ENCODE results near the gene ITSN1.
"Not testable (repeated sequence)": the region's sequence is repeated elsewhere in the genome, so short reads cannot be mapped to it uniquely, and the experiment has no call there.

Gene ITSN1

DNA sequence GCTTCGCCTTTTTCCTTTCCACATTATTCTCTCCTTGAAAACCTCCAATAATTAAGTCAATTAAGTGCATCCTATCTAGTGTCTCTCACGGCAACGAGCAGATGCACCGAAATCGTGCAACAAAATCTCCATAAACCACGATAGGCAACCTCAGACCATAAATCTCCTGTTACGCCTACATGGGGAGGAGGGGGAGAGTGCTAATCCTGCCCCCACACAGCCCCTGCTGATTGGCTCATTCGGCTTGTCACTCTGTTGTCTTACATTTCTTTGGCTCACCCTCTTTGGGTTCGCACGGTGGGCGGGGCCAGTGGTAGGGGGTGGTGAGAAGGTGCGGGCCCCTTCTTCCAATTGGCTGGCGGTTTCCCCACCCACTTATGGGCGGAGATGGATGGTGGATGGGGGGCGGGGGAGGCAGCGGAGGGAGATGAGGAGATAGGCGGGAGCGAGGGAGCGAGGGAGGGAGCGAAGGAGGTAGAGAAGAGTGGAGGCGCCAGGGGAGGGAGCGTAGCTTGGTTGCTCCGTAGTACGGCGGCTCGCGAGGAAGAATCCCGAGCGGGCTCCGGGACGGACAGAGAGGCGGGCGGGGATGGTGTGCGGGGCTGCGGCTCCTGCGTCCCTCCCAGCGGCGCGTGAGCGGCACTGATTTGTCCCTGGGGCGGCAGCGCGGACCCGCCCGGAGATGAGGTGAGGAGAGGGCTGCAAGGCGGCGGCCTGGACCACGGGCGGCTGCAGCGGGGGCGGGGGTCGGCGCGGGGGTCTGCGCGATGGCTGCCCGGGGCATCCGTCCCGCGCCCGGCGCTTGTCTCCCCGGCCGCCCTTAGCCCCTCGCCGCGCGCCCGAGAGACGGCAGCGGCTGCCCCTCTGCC is at the start of gene ITSN1:
Gene ITSN1 (plus strand): TSS at position 475 of the 869 bp plus-strand sequence. CDS start 76,328 bp downstream, outside the sequence.
- DNase-seq = peak; percentile 97

DNA sequence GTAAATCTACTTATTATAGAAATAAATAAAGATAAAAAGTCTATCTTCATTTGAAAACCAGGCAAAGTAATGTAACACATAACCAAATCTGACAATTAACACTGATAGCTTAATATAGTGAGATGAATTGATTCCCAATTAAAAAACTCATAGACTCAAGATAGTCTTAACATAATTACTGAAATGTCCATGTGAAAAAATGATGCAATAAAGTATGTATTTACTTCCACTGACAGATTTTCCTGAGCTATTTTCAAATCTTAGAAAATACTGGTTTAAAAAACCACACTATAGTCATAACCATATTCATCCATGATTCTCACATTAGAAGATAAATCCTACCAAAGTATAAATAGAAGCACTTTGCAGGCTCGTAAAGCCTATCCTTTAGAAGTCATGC is 44.2 kb upstream of the ITSN1 start:
- DNase-seq = no peak

DNA sequence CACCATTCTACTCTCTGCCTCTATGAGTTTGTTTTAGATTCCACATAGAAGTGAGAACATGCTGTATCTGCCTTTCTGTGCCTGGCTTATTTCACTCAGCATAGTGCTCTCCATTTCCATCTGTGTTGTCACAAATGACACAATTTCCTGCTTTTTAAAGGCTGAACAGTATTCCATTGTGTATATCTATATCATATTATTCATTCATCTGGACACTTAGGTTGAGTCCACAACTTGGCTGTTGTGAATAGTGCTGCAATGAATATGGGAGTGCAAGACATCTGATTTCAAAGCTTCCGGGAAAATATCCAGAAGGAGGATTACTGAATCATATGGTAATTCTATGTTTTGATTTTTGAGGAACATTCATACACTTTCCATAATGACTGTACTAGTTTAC is 33.7 kb upstream of the ITSN1 start:
- no peak for DNase-seq

DNA sequence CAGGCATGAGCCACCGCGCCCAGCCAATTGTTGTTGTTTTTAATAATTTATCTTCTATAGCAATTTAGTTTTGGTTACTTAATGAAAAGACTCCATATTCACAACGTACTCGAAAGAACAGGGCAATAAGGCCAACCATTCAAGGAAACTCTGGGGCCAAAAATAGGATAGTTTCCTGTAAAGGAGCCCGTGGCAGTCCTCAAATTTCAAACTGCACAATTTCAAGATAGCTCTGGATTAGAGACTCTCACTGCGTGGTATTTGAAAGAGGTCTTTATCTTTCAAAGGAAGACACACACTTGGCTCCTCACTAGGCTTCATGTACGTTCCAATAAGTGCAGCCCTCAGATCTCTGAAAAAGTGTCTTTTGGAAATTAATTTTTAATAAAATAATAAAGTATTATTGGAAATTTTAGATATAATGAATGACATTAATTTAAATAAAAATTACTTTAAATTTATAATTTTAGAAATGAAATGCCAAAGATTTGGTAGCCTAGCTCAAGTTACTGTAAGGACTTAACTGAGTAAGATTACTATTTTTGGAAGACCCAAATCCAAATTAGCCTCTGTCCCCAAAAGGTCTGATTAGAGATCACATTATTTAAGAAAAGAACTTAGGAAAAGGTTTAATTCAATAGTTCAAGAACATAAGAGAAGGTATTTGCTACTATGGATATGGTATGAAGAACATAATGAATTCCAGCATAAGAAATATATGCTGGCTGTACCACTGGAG is 31.1 kb upstream of the ITSN1 start:
- DNase-seq = no peak

DNA sequence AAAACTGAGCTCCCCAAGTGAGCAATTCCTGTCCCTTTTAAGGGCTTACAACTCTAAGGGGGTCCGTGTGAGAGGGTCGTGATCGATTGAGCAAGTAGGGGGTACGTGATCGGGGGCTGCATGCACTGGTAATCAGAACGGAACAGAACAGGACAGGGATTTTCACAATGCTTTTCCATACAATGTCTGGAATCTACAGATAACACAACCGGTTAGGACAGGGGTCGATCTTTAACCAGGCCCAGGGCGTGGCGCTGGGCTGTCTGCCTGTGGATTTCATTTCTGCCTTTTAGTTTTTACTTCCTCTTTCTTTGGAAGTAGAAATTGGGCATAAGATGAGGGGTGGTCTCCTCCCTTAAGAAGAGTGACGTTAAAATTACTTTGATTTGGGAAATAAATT is 24.7 kb upstream of the ITSN1 start:
- DNase-seq = not testable (repeated sequence)

DNA sequence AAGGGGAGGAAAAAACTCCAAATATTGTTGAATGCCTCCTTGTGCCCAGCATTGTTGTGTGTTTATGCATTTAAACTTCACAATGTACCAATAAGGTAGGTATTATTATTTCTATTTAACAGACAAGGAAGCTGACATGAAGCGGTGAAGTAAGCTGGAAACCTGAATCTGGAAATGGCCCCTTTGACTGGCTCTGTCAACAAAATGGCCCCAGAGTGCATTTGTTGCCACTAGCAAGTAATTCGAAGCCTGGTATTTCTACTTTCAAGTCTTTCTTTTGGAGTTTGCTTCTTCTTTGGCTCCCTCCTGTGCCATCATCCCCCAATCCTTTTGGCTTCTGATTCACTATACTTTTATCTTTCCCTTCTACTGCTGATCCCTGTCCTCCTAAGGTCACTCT is 23.9 kb upstream of the ITSN1 start:
- DNase-seq = no peak

DNA sequence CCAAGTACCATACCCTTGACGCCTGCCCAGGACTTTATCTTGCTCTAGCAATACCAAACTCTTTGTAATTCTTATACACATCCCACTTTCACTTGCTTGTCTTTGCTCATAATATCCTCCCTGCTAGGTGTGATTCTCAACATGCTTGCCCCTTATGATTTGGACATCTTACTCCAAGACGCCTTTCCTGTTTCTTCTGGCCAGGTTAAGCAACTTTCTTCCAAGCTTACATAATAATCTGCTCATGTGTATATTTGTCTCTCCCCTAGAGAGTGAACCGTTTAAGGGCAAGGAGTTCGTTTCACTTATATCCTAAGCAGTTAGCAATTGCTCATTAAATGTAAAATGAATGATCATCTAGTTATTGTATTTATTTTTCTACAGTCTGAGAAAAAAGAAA is 22.6 kb upstream of the ITSN1 start:
- no peak for DNase-seq

DNA sequence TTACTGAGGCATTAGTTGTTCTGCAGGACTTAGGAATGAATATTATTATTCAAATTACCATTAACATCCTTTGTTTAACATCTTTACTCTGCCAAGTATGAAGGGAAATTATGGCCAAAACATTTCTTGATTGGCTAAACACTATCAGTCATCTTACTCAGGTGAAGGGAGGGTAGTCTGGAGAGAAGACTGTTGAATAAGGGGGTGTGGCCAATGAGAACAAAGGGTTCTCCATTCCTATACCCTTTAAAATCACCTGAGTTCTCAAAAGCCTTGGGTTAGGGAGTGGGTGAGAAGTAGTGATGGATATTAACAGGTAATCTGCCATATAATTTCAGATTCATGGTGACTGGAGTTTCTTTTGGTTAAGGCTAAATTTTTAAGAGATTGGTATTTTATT is 20.0 kb upstream of the ITSN1 start:
- DNase-seq = no peak

DNA sequence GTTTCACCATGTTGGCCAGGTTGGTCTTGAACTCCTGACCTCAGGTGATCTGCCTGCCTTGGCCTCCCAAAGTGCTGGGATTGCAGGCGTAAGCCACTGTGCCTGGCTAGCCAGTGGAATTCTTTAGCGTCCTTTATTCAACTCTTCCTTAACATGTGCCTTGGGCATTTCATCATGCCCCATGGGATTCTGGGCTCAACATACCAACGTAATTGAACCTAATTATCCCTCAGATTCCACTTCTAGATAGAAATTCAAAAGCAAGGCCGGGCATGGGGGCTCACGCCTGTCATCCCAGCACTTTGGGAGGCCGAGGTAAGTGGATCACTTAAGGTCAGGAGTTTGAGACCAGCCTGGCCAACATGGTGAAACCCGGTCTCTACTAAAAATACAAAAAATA is 16.1 kb upstream of the ITSN1 start:
- DNase-seq = not testable (repeated sequence)

DNA sequence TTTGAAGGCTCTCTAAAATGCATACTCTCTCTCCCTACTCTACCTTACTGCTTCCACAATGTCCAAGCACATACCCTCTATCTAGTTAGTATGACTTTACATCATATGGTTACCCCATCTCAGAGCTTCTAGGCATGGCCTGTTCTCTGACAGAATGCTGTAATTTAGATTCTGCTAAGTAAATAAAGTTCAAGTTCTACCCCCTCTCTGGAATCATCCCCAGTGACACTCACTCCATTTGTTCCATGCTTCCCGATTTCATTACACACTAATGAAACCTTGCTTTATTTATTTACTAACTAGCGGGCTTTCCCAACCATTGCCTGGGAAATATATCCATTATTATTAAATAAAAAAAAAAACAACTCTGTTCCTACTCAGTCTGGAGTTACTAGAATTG is 8.0 kb upstream of the ITSN1 start:
- no peak for DNase-seq

DNA sequence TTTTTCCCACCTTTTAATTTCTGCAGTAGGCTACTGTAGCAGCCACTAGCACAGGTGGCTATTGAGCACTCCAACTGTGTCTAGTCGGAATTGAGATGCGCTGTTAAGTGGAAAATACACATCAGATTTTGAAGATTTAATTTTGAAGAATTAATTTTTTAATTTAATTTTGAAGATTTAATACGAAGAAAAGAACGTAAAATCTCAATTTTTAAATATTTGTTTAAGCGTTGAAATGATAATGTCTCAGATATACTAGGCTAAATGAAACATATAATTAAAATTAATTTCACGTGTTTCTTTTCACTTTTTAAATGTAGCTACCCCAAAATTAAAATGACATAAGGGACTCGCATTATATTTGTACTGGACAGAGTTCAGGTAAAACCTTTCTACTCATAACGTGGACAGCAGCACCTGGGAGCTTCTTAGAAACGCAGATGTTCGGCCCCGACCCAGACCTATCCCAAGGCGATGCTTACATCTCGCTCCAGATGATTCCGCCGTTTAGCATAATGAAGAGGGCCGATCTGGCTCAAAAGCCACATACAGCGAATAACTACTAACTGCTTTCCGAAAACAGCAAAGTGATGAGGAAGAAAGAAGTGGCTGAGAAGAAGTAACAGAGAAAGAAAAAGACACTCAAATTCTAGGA is 1.5 kb upstream of the ITSN1 start:
- no peak for DNase-seq

DNA sequence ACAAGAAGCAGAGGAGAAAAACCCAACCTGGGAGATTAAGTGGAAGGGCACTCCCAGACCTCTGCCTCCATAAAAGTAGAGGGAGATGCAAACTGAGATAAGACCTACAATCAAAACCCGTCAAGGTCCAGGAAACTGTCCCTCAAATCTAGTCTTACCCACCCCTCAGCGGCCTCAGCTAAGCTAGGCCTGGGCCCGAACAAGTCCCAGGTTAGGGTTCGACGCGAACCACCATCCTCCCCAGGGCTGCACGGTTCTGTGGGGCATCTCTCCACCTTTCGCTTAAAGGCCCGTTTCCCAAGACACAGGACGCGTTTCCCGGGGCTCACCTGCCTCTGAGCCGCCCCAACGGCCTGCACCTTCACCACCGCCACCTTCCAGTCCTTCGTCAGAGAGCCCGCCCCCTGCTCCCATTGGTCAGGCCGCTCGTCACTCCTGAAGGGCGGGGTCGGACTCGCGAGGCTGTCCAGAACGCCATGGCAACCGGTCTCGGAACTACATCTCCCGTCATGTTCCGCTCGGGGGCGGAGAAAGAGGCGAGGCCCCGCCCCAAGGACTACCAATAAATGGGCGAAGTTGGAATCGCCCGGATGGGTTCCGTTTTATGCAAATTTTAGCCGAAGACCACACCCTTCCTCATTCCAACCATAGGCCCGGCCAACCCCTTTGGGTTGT is 812 bp upstream of the ITSN1 start, which contains the start of gene CRYZL1:
Gene CRYZL1 (minus strand): TSS at position 390 of the 675 bp plus-strand sequence. CDS start 10,190 bp downstream, outside the sequence.
- peak; percentile 99 for DNase-seq

DNA sequence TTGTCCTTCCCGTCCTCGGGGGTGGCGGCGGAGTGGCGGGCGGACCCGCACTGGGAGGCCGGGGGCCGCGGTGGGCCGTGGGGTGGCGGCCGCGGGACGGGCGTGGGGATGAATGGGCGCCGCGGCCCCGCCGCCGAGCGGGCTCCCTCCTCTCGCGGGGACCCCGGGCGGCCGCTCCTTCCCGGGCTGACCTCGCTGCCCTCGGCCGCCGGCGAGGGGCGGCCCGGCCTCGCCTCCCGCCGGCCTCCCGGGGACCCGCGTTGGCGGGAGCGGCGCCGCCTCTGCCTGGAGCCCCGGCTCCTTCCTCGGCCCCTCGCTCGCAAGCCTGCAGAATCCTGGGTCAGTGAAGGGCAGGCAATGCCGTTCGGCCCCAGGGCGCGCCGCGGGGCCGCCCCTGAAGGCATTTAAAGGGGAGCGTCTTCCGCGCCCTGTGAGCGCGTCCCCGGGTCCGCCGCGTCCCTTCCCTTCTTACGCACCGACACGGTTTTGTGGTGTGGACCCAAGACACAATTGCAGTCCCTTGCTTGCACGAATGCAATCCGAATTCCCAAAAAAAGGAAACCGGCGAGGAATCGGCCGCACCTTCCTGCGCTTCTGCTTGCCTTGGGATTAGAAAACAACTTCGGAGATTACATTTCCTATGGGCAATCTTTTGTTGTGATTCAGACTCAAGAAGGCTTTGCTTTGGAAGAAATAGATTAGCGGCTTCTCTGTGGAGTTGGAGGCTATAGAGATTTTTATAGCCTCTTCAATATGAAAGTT is 776 bp downstream of the ITSN1 start:
- DNase-seq = peak; percentile 35

DNA sequence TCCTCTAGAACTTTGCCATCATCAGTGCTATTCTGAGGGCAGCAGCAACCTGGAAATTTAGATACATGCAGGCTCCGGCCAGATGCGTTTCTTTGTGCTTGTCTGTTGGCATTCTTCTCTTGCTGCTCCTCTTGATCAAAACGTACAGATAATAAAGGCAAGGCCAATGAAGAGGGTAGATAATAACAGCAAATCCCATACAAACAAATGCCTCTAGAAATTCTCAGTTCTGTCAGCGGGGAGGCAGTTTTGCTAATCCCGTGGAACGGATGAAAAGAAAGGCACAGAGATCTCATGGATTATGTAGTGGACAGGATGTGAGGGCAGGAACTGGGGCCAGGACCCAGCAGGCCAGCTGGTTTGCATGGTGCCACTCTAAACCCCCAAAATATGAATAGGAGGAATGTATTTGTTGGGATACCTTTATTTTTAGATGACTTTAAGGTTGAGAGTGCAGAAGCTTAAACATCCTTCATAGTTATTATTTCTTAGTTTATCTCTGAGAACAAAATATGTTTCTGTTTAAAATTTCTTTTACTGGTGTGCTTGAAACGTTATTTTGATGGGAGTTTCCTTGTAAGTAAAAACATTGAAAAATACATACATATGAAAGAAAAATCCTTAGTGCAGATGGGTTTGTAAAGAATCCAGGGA is 1.5 kb downstream of the ITSN1 start:
- DNase-seq = peak; percentile 35

DNA sequence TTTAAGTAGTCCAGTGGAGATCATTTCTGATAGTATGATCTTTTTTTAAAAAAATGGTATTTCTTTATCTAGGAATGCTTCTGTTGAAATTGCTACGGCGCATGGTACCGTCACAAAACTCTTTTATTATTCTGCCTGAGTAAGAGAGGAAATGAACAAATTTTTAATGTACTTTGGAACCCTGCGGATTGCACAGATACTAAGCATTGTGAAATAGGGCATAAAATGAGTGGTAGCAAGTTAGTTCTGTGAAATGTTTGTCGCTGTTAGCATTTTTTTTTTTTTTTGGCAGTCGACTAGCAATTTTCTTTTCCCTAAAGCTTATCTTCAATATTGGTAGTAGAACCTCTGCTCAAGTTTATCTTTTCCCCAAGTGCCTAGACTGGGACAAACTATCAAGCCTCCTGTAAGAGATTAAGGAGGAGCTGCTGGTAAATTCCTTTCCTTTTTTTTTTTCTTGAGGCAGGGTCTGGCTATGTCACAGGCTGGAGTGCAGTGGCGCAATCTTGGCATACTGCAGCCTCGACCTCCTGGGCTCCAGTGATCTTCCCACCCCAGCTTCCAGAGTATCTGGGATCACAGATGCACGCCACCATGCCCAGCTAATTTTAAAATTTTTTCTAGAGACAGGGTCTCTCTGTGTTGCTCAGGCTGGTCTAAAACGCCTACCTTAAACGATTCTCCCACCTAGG is 2.2 kb downstream of the ITSN1 start:
- no peak for DNase-seq

DNA sequence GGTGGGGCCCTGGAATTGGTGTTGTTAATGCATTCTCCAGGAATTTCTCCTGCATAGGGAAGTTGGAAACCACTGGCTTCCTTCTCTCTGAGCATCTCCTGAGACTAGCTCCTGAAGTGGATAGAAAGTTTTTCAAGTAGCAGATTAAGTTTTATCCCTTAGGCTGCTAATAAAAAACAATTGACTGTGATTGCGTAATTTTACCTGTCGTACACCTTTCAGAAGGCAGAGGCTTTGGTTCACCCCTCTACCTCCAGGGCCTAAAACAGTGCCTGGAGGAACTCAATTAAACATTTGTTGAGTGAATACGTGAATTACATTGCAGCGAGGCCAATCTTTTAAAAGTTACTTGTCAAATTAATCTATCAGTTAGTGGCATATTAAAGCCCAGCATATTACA is 3.4 kb downstream of the ITSN1 start:
- DNase-seq = no peak

DNA sequence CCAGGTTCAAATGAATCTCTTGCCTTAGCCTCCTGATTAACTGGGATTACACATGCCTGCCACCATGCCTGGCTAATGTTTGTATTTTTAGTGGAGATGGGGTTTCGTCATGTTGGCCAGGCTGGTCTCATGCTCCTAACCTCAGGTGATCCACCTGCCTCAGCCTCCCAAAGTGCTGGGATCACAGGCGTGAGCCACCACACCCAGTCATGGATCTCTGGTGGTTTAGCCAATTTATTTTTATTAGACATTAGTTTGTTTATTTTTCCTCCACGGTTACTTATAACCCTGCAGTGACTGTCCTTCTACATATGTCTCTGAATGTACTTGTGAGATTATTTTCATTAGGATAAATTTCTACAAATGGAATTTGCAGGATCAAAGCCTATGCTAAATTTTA is 5.3 kb downstream of the ITSN1 start:
- DNase-seq = no peak

DNA sequence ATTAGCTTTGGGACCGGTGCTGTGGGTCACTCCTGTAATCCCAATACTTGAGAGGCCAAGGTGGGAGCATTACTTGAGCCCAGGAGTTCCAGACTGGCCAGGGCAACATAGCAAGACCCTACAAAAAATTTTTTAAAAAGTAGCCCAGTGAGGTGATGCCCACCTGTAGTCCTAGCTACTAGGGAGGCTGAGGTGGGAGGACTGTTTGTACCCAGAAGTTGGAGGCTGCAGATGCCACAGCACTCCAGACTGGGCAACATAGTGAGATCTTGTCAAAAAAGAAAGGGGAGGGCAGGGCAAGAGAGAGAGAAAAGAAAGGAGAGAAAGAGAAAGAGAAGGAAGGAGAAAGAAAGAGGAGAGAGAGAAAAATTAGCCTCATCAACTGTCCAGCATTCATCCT is 6.3 kb downstream of the ITSN1 start:
- DNase-seq = no peak

DNA sequence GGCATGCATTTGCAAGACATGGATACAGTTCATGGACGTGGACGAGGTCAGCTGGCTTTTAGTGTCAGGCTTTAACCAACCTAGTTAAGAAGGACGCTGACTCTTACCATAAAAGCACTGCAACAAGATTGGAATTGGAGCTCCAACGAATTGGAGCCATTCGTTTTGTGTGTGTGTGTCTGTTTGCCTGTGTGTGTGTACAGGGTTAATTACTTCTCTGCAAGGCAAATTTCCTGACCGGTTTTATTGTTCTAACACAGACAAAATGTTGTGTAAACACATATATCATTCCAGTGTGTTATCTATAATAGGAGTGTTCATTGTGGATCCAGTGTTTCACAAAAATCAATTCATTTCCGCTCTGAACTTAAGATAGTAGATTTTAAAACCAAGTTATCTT is 7.9 kb downstream of the ITSN1 start:
- DNase-seq = no peak

DNA sequence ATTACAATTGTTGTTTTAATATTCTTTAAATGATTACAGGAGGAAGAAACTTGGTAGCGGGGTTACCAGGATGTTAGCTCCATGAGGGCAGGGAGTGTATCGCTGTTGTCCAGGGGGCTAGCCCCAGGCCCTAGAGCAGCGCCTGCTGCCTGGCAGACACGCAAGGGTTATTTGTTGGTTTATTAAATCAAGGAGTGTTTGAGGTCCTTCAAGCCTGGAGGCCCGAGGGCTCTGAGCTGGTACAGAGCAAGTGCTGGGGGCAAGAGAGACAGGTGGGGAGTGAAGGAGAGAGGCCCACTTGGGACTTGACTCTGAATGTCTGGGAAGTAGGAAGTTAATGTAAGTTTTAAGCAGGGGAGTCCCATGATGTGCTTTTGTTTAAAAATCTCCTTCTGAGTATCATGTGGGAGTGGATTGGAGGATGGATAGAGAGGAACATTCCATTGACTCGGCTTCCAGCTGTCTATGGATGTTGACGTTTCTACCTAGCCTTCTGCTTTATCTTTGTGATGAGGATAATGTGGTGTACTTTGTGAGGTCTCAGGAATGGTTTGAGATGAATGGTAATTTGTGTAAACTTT is 8.7 kb downstream of the ITSN1 start:
- DNase-seq = no peak
